HG02870 (cell line): ENCODE data around the gene ADM.

ENCODE experiments used
- ATAC-seq: cut with Tn5 transposase; IDR thresholded peaks from one replicate; pipeline ENCODE4 v1.9.1; 2021; ENCODE audit warnings: mild to moderate bottlenecking, moderate library complexity; ENCODE audit not compliant: unreplicated experiment

Gene ADM

DNA sequence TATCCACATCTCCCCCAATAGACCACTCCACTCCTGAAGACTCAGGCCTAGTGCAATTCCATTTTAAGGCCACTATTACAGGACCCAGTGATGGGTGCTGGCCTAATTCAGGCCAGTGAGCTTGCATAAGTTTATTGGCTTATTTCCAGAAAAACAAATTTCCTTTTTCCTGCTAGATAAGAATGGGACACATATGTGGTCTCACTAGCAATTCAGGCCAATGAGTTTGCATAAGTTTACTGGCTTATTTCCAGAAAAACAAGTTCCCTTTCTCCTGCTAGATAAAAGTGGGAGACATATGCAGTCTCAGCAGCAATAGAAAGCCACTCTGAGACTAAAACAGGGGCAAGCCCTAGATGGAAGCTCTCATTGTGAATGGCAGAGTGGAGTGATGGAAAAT, 22.4 kb downstream of the ADM start:
- no peak for ATAC-seq

DNA sequence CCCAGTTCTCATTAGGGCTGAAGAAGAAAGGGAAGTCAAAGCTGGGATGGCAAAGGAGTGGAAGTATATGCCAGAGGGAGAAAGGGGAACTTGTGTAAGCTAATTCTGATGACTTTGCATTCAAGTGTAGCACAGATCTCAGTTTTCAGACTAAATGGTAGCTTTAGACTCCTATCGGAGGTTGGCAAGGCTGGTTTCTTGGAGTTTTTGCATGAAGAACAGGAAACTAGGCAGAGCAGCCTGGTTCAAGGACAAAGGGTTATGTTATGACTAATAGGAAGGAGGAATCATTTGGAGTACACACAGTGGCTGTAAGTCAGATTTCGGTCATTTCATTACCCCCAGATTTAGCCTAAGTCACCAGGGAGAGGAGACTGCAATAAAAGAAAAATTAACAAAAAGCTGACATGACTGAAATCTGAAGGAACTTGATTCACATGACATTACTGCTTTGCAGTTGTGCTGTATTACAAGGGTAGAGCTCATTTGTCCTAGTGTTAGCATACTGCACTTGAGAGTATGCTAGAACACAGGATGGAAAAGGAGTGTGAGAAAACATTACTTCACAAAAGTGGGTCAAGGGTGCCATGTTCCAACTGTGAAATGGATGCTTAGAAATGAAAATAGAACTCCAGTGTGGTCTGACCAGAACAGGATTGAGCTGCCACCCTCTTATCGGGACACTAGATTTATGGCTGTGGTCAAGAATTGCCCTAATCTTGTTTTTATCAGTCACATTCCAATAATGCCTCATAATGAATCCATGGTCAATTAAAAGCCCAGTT, 23.6 kb downstream of the ADM start:
- ATAC-seq, result no peak

DNA sequence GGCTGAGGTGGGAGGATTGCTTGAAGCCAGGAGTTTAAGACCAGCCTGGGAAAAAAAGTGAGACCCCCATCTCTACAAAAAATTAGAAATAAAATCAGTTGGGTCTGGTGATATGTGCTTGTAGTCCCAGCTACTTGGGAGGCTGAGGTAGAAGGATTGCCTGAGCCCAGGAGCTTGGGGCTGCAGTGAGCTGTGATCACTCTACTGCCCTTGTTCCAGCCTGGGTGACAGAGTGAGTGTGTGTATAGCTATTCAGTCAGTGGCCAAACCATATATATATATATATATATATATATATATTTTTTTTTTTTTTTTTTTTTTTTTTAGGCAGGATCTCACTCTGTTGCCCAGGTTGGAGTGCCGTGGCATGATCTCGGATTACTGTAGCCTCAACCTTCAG, 24.5 kb downstream of the ADM start:
- no peak for ATAC-seq

DNA sequence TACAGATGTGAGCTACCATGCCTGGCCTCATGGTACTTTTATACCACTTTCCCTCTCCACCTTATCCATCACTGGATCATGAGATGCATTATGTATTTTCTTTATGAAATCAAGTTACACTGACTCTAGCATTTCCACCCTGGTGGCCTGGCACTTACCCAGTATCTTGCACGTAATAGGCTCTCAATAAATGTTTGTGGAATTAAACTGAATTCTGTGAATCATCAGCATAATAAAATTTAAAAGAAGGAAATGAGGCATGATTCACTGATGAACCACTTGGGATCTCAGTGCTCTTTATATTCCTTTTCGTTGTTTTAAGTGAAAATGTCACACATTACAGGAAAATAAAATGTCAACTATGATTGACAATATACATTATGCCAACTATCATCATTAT, 25.1 kb downstream of the ADM start:
- no peak for ATAC-seq

DNA sequence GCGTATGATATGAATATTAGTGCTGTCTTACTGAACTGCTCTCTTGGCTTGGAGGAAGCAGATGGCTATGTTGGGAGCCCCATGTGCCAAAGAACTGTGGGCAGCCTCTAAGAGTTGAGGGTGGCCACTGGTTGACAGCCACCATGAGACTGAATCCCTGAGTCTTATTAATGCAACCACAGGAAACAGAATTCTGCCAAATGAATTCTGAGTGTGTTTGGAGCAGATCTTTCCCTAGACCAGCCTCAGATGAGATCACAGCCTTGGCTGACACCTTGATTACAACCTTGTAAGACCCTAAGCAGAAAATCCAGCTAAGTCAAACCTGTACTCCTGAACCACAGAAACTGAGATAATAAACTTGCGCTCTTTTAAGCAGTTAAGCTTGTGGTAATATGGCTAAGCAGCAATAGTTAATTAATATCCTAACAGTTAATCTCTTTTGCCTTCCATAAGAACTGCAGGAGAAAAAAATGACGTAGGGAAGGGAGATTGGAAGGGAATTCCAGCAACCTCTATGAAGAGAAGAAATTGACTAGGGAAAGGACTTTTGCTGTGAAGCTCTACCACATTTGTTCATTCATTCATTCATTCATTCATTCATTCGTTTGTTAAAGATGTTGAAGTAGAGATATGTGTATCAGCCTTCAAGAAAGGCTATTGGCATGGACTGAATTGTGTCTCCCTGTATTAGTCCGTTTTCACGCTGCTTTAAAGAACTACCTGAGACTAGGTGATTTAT, 26.8 kb downstream of the ADM start:
- no peak for ATAC-seq

DNA sequence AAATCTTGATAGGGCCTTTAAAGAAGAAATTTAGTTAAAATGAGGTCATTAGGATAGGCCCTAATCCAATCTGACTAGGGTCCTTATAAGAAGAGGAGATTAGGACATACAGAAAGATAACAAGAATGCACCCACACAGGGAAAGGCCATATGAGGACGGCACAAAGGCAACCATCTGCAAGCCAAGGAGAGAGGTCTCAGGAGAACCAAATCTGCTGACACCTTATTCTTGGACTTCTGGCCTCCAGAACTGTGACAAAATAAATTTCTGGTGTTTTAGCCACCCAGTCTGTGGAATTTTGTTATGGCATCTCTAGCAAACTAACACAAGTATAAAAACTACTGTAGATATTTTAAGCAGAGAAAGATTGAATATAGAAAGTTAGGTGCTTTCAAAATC, 28.6 kb downstream of the ADM start:
- no peak for ATAC-seq

DNA sequence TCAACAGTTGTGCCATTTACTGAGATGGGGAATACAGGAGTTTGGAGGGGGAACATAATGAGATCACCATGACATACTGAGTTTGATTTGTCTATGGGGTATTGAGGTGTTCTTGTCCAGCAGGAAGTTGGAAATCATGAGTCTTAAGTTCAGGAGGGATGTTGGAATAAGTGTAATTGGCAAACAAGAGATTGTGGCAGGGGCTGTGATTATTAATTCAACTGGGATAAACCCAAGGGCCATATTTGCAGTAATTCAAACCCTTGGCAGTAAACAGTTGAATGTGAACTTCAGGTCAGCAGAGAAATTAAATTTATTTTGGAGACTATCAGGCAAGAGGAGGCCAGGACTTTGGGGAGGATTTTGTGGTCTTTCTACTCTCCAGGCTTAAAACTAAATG, 33.4 kb downstream of the ADM start:
- no peak for ATAC-seq

DNA sequence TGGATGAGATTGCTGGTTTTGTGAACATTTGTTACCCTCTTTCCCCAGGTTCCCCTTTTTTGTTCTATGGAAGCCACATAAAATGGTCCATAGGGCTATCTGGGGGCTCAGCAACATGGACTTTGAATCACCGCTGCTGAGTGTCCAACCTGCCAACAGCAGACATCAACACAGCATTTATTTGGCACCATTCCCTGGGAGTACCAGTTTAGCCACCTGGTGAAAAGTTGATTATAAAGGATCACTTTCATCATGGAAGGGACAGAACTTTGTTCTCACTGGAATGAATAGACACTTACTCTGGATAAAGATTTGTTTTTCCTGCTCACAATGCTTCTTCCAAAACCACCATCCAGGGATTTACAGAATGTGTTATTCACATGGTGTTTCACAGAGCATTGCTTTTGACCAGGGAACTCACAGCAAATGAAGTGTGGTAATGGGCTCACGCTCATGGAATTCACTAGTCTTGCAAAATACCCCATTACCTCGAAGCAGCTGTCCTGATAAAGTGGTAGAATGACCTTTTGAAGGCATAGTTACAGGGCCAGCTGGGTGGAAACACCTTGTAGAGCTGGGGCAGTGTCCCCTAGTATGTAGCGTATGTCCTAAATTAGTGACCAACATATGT, 43.9 kb downstream of the ADM start:
- no peak for ATAC-seq

DNA sequence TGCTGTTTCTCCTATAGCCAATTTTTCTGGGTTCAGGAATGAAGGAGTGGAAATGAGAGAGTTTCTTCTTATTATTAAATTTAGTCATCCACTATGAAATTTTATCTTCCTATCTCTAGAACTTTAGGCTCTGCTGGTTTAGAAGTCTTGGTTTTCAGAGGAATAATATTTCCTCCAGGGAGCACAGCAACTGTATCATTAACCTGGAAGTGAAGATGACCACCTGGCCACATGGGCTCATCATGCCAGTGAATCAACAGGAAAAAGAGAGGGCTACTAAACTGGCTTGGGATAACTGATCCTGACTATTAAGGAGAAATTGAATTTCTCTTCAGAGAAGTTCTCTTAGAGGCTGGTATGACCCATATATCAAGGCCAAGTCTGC, 44.4 kb downstream of the ADM start:
- ATAC-seq, result no peak

DNA sequence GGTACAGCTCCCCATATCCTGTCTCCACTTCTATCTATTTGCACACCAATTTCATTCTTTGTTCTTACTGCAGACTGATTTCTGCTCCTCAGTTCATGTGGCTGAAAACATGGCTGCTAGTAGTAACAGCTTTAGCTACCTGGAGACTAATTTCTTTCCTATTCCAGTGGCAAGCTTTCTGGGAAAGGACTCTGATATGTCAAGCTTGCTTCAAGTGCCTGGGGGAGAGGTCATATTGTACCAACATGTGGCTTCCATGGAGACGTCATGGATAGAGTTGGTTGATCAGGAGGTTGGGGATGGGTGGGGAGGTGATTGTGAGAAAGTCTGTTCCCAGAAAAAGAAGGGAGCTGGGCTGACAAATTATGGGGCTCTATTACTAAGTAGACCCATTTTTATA, 44.9 kb downstream of the ADM start:
- ATAC-seq, result no peak

DNA sequence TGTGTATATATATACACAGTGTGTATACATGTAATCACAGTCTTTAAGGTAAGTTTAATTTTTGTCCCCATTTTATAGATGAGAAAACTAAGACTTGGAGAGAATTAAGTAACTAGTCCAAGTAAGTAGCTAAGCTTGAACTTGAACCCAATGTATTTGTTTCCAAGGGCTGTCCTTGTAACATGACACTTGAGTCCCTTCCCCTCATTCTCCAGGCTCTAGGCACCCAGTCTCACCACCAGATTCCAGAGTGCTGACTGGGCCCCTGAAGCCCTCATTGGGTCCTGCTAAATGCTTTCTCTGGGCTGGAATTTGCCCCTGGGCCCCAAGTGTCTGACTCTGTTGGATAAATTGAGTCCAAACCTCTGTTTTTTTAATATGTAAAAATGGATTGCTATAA, 45.5 kb downstream of the ADM start:
- ATAC-seq, result no peak

DNA sequence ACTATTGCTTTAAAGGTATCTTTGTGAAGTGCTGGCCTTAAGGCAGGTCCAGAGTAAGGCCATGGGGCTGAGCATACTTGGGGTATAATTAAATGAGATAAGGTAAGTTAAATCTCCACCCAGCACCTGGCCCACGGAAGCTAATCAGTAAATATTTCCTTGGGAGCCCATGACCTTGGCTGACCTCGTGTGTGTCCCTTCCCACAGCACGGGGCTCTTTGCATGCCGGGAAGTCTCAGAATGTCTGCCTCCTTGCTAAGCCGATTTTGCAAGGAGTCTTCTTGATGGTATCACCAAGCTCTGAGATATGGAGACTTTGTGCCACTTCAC, 46.5 kb downstream of the ADM start:
- no peak for ATAC-seq

DNA sequence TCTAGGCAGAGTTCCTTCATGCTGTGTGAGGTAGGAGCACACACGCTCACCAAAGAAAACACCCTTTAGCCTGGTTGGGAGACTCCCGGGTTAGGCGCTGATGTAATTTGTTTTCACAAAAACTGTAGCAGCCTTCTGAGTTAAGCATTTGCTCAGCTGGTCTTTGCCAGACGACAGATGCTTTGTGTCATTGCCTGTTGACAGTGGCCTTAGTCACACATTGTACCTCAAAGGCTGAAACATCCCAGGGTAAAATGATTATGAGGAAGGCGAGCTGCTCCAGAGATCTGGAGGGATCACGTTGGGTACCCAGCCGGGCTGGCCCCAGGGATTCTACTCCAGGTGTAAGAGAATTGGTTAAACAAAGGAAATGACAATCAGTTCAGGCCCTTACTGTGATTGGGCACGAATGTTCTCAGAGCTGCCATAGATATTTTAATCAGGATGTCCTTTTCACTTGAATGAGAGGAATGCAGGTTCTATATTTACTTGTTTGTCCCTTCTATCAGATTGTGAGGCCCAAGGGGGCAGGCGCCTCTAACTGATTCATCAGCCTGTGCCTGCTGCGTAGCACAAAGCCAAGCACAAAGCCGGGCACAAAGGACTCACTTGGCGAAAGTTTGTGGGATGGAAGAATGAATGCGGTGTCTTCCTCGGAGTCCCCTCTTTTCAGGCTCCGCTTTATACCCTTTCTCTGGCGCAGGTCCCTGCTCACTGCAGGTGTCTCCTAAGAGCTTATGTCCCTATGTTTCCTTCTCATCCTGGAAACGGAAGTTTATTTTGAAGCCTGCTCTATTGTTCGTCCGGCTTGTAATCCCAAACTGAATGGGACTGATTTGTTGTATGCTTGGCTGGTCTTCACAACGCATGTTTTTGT, 47.1 kb downstream of the ADM start:
- no peak for ATAC-seq

DNA sequence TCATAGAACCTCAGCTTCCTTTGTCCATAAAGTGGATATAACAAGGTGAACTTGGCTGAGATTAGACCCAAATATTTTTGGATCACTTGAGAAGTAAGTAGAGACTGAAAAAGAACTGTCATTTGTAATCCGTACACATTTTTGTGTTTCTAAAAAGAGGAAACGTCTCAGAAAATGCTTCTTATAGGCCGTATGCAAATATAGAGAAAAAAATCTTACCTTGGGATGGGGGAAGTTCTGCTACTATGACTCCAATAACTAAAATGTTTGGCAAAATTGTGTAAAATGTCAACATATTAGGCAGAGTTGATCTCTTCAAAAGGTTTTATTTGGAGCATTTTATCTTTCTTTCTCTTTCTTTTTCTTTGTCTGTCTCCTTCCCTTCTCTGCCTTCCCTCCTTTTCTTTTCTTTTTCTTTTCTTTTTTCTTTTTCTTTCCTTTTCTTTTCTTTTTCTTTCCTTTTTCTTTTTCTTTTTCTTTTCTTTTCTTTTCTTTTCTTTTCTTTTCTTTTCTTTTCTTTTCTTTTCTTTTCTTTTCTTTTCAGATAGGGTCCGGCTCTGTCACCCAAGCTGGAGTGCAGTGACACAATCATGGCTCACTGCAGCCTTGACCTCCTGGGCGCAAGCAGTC, 48.2 kb downstream of the ADM start:
- ATAC-seq, result no peak

DNA sequence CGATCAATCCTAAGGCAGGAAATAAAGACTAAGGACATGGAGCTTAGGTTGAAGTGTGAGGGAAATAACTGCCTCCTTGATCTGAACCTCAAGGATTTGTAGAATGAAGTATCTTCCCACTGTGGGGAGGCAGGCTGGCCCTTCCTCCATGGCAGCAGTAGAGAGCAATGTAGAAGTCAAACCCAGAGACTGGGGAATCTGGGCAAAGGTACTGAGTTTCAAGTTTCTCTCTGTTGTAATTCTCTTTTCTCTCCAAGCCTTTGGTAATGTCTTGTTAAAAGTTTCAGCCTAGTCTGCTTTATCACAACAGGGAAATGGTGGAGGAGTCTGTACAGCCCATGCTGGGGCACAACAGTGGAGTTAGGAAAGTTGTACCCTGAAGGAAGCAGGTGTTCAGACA, 49.5 kb downstream of the ADM start:
- no peak for ATAC-seq

DNA sequence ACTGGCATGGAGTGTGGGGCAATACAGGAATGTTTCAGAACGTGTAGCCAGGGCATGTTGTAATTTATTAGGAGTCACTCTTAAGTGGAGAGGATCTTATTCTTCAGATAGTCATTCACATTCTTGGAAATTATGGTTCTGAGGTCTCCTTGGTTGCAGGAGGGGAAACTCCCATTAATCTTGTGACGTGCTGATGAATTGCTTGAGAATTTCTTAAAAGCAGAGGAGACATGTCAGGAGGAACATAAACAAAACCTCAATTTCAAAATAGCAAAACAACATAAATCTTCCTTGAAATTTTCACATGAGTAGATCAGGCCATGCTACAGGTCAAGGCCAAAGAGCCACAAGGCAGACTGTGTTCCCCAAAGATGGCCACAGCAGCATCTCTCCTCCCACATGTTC, 50.4 kb downstream of the ADM start:
- ATAC-seq, result no peak

DNA sequence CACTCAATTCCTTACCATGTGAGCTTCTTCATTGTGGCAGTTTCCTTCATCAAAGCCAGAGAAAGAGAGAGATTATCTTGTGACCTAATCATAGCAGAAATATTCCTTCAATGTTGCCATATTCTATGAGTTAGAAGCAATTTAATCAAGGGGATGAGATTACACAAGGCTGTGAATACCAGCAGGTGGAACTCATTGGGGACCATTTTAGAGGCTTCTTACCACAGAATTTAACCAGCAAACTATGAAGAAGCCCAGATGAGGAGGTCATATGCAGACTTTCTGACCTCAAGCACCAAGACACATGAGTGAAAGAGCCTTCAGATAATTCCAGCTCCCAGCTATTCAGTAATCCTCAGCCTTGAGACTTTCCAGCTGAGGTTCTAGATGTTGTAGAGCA, 51.3 kb downstream of the ADM start:
- no peak for ATAC-seq
